NT2/D1 (cell line): ENCODE data around the gene AMIGO2.
A peak's percentile ranks its signal among the peaks of the same experiment; 100 is the strongest.
"Not testable (repeated sequence)": the region's sequence is repeated elsewhere in the genome, so short reads cannot be mapped to it uniquely, and the experiment has no call there.

Experiments
- DNase-seq: peaks from one replicate; pipeline ENCODE4 v3.0.0-alpha.2; 2011; ENCODE audit warnings: low read depth, low spot score
- H3K27me3 ChIP-seq: 2 replicates; pipeline ENCODE4 v1.6.0; 2011; ENCODE audit warnings: mild to moderate bottlenecking; ENCODE audit not compliant: insufficient read length, insufficient read depth
- H3K36me3 ChIP-seq: 2 replicates; pipeline ENCODE4 v1.6.1; 2011; ENCODE audit warnings: mild to moderate bottlenecking, low read length, mixed read lengths; ENCODE audit not compliant: insufficient read depth, insufficient read length
- H3K4me1 ChIP-seq: 2 replicates; pipeline ENCODE4 v1.5.1; 2011; ENCODE audit not compliant: insufficient read depth, insufficient read length
- H3K4me3 ChIP-seq: 2 replicates; pipeline ENCODE4 v1.5.1; 2011; ENCODE audit warnings: low read depth; ENCODE audit not compliant: insufficient read length
- H3K9ac ChIP-seq: 2 replicates; pipeline ENCODE4 v1.6.0; 2011; ENCODE audit warnings: low read depth; ENCODE audit not compliant: insufficient read length
- H3K9me3 ChIP-seq: 2 replicates; pipeline ENCODE4 v1.5.1; 2011; ENCODE audit warnings: mild to moderate bottlenecking, low read length; ENCODE audit not compliant: insufficient read depth
- SUZ12 ChIP-seq: IDR thresholded peaks from 2 replicates; pipeline ENCODE4 v1.6.1; 2011; ENCODE audit not compliant: insufficient read length, insufficient read depth; ENCODE audit errors: extremely low read depth
- YY1 ChIP-seq: IDR thresholded peaks from 2 replicates; pipeline ENCODE4 v1.6.1; 2011; ENCODE audit not compliant: insufficient read length, insufficient read depth
- ZNF274 ChIP-seq: IDR thresholded peaks from 2 replicates; pipeline ENCODE4 v1.6.1; 2011; ENCODE audit warnings: mild to moderate bottlenecking, low read depth, low read length

Gene AMIGO2

GRCh38 chr12:47079468-47079980, at the start of gene AMIGO2, which contains the start of gene PCED1B:
Gene AMIGO2 (minus strand): TSS chr12:47079959. CDS start chr12:47079002, 957 bp downstream.
Gene PCED1B (plus strand): TSS chr12:47079621. CDS start chr12:47235064, 155,443 bp downstream.
- Histone ChIP-seq H3K4me3 (peak within 1 kb of the TSS; percentile 63), H3K27me3 (peaks cover 31% of the 10 kb centered on the region), H3K4me1 (peaks cover 2% of the 10 kb centered on the region), H3K36me3 (peaks cover 6% of the 10 kb centered on the region), H3K9ac (peak within 1 kb of the TSS; percentile 74), H3K9me3 (no peaks in the 10 kb centered on the region)
- DNase-seq: no peak
- no peak for TF ChIP-seq SUZ12
- TF ChIP-seq YY1: no peak
- no peak for TF ChIP-seq ZNF274

GRCh38 chr12:47126246-47126645, 46.5 kb upstream of the AMIGO2 start:
- H3K9me3 ChIP-seq: no peaks in the 10 kb centered on the region
- no peaks in the 10 kb centered on the region for H3K27me3 ChIP-seq
- no peak overlapping the region for H3K9ac ChIP-seq
- H3K4me3 ChIP-seq: no peak overlapping the region
- TF ChIP-seq ZNF274: no peak
- TF ChIP-seq YY1: no peak
- no peak for TF ChIP-seq SUZ12
- no peak for DNase-seq
- H3K36me3 ChIP-seq: no peaks in the 10 kb centered on the region
- H3K4me1 ChIP-seq: no peaks in the 10 kb centered on the region

- TF ChIP-seq ZNF274: no peak
- no peak for TF ChIP-seq SUZ12
- TF ChIP-seq YY1: no peak
- Histone ChIP-seq H3K9me3 (no peaks in the 10 kb centered on the region), H3K9ac (no peak overlapping the region), H3K4me1 (no peaks in the 10 kb centered on the region), H3K36me3 (no peaks in the 10 kb centered on the region), H3K4me3 (no peak overlapping the region), H3K27me3 (no peaks in the 10 kb centered on the region)
- DNase-seq: no peak
Observed at GRCh38 chr12:47124451-47124850, 44.7 kb upstream of the AMIGO2 start.

- Histone ChIP-seq H3K4me1 (no peaks in the 10 kb centered on the region), H3K9ac (no peak overlapping the region), H3K4me3 (no peak overlapping the region), H3K27me3 (no peaks in the 10 kb centered on the region), H3K9me3 (no peaks in the 10 kb centered on the region), H3K36me3 (no peaks in the 10 kb centered on the region)
- TF ChIP-seq SUZ12: no peak
- TF ChIP-seq ZNF274: no peak
- no peak for DNase-seq
Observed at GRCh38 chr12:47123730-47124129, 44.0 kb upstream of the AMIGO2 start.

- TF ChIP-seq YY1 (no peak), ZNF274 (no peak), SUZ12 (no peak)
- Histone ChIP-seq H3K36me3 (no peaks in the 10 kb centered on the region), H3K4me3 (no peak overlapping the region), H3K9me3 (no peaks in the 10 kb centered on the region), H3K4me1 (no peaks in the 10 kb centered on the region), H3K27me3 (no peaks in the 10 kb centered on the region), H3K9ac (no peak overlapping the region)
- no peak for DNase-seq
Observed at GRCh38 chr12:47122602-47123001, 42.8 kb upstream of the AMIGO2 start.

GRCh38 chr12:47121146-47121545, 41.4 kb upstream of the AMIGO2 start:
- Histone ChIP-seq H3K27me3 (no peaks in the 10 kb centered on the region), H3K4me3 (no peak overlapping the region), H3K9me3 (no peaks in the 10 kb centered on the region), H3K4me1 (no peaks in the 10 kb centered on the region), H3K36me3 (no peaks in the 10 kb centered on the region), H3K9ac (no peak overlapping the region)
- no peak for DNase-seq
- TF ChIP-seq YY1 (no peak), SUZ12 (no peak), ZNF274 (no peak)

- Histone ChIP-seq H3K9ac (no peak overlapping the region), H3K4me3 (no peak overlapping the region), H3K36me3 (no peaks in the 10 kb centered on the region), H3K27me3 (no peaks in the 10 kb centered on the region), H3K4me1 (no peaks in the 10 kb centered on the region), H3K9me3 (no peaks in the 10 kb centered on the region)
- TF ChIP-seq YY1: no peak
- TF ChIP-seq SUZ12: no peak
- TF ChIP-seq ZNF274: no peak
- DNase-seq: no peak
Observed at GRCh38 chr12:47120736-47121135, 41.0 kb upstream of the AMIGO2 start.

GRCh38 chr12:47117305-47117704, 37.5 kb upstream of the AMIGO2 start:
- not testable (repeated sequence) for H3K4me1 ChIP-seq, H3K9ac ChIP-seq, DNase-seq, H3K4me3 ChIP-seq, H3K36me3 ChIP-seq, H3K9me3 ChIP-seq, H3K27me3 ChIP-seq
